ENCODE results near the gene CAMK1D. TPM values are rescaled to one million over a fixed set of nuclear protein-coding genes. Genes with fewer than 3 reads are reported as not detected.

CAMK1D gene
- total RNA-seq, 6 experiments from 2014 or later = 0.34 to 1.4 (median 0.43) TPM

GRCh38 chr10:12344375-12345110, 4.8 kb upstream of the CAMK1D start:
- no peak for TF ChIP-seq CTCF (IDR thresholded peaks at IDR 0.05)
- Mint-ChIP-seq H3K4me1 (ENCODE audit: low read depth) (no peaks in the 10 kb centered on the region), H3K27ac (no peak overlapping the region), H3K27me3 (ENCODE audit: insufficient read depth) (peaks cover 9% of the 10 kb centered on the region), H3K4me3 (no peak overlapping the region), H3K9me3 (no peaks in the 10 kb centered on the region), H3K36me3 (ENCODE audit: low read depth) (no peaks in the 10 kb centered on the region)
- no peak for DNase-seq

GRCh38 chr10:12346707-12347106, 2.6 kb upstream of the CAMK1D start:
- Mint-ChIP-seq H3K27ac (no peak overlapping the region), H3K36me3 (ENCODE audit: low read depth) (no peaks in the 10 kb centered on the region), H3K4me1 (ENCODE audit: low read depth) (peaks cover 12% of the 10 kb centered on the region), H3K27me3 (ENCODE audit: insufficient read depth) (peaks cover 14% of the 10 kb centered on the region), H3K4me3 (no peak overlapping the region), H3K9me3 (no peaks in the 10 kb centered on the region)
- no peak for TF ChIP-seq CTCF (IDR thresholded peaks at IDR 0.05)
- DNase-seq = no peak

- H3K4me1 Mint-ChIP-seq (ENCODE audit: low read depth) = peaks cover 12% of the 10 kb centered on the region
- H3K27ac Mint-ChIP-seq = no peak overlapping the region
- TF ChIP-seq CTCF (IDR thresholded peaks at IDR 0.05) = no peak
- peaks cover 10% of the 10 kb centered on the region for H3K27me3 Mint-ChIP-seq (ENCODE audit: insufficient read depth)
- no peaks in the 10 kb centered on the region for H3K9me3 Mint-ChIP-seq
- no peak for DNase-seq
- peak overlapping the region; percentile 70 for H3K4me3 Mint-ChIP-seq
- H3K36me3 Mint-ChIP-seq (ENCODE audit: low read depth) = no peaks in the 10 kb centered on the region
These were observed 965 bp upstream of the CAMK1D start for GRCh38 chr10:12348294-12348869.

- Mint-ChIP-seq H3K27ac (peak overlapping the region; percentile 61; the same call in 1 of the 2 replicates), H3K9me3 (no peaks in the 10 kb centered on the region), H3K4me3 (peak overlapping the region; percentile 92), H3K27me3 (ENCODE audit: insufficient read depth) (peaks cover 11% of the 10 kb centered on the region), H3K4me1 (ENCODE audit: low read depth) (peaks cover 12% of the 10 kb centered on the region), H3K36me3 (ENCODE audit: low read depth) (no peaks in the 10 kb centered on the region)
- no peak for DNase-seq
- no peak for TF ChIP-seq CTCF (IDR thresholded peaks at IDR 0.05)
These were observed 351 bp downstream of the CAMK1D start for GRCh38 chr10:12349629-12350166.

GRCh38 chr10:12350167-12350872, 973 bp downstream of the CAMK1D start:
- H3K9me3 Mint-ChIP-seq = no peaks in the 10 kb centered on the region
- peak overlapping the region; percentile 61; the same call in 1 of the 2 replicates for H3K27ac Mint-ChIP-seq
- H3K4me3 Mint-ChIP-seq = peak overlapping the region; percentile 92
- no peak for DNase-seq
- no peaks in the 10 kb centered on the region for H3K36me3 Mint-ChIP-seq (ENCODE audit: low read depth)
- no peak for TF ChIP-seq CTCF (IDR thresholded peaks at IDR 0.05)
- H3K4me1 Mint-ChIP-seq (ENCODE audit: low read depth) = peaks cover 12% of the 10 kb centered on the region
- peaks cover 12% of the 10 kb centered on the region for H3K27me3 Mint-ChIP-seq (ENCODE audit: insufficient read depth)
